Fibroblast of skin of abdomen (primary cell): Measurements from ENCODE around the gene SUPT3H.
A peak's percentile ranks its signal among the peaks of the same experiment; 100 is the strongest.
"Not testable (repeated sequence)": the region's sequence is repeated elsewhere in the genome, so short reads cannot be mapped to it uniquely, and the experiment has no call there.

Experiments
- DNase-seq: peaks from one replicate; pipeline ENCODE4 v3.0.0-alpha.2; 2013

The SUPT3H gene

GRCh38 chr6:45049188-45049843 lies 328.4 kb downstream of the SUPT3H start:
- no peak for DNase-seq

GRCh38 chr6:45047573-45047972 lies 330.2 kb downstream of the SUPT3H start:
- DNase-seq: no peak

- DNase-seq: peak; percentile 8
These were observed 332.5 kb downstream of the SUPT3H start for GRCh38 chr6:45045253-45045601.

- DNase-seq: peak; percentile 12
These were observed 333.1 kb downstream of the SUPT3H start for GRCh38 chr6:45044510-45045252.

GRCh38 chr6:45044086-45044485 lies 333.6 kb downstream of the SUPT3H start:
- no peak for DNase-seq

GRCh38 chr6:45042673-45043072 lies 335.1 kb downstream of the SUPT3H start:
- not testable (repeated sequence) for DNase-seq

GRCh38 chr6:45038226-45038625 lies 339.5 kb downstream of the SUPT3H start:
- no peak for DNase-seq

- DNase-seq: no peak
These were observed 341.6 kb downstream of the SUPT3H start for GRCh38 chr6:45036103-45036502.

GRCh38 chr6:45032426-45032825 lies 345.3 kb downstream of the SUPT3H start:
- no peak for DNase-seq

GRCh38 chr6:45031601-45032000 lies 346.1 kb downstream of the SUPT3H start:
- no peak for DNase-seq

- DNase-seq: no peak
These were observed 350.6 kb downstream of the SUPT3H start for GRCh38 chr6:45027126-45027525.

GRCh38 chr6:45026003-45026516 lies 351.7 kb downstream of the SUPT3H start:
- no peak for DNase-seq

GRCh38 chr6:45024610-45025009 lies 353.1 kb downstream of the SUPT3H start:
- no peak for DNase-seq

GRCh38 chr6:45021676-45022075 lies 356.1 kb downstream of the SUPT3H start:
- DNase-seq: peak; percentile 11

- DNase-seq: no peak
These were observed 365.0 kb downstream of the SUPT3H start for GRCh38 chr6:45012687-45013086.

- no peak for DNase-seq
These were observed 368.2 kb downstream of the SUPT3H start for GRCh38 chr6:45009576-45009975.

GRCh38 chr6:45006893-45007292 lies 370.8 kb downstream of the SUPT3H start:
- DNase-seq: no peak

GRCh38 chr6:45003961-45004360 lies 373.8 kb downstream of the SUPT3H start:
- DNase-seq: no peak

- DNase-seq: no peak
These were observed 374.3 kb downstream of the SUPT3H start for GRCh38 chr6:45003387-45003786.

GRCh38 chr6:45002390-45003105 lies 375.2 kb downstream of the SUPT3H start:
- DNase-seq: peak; percentile 15

GRCh38 chr6:45001663-45002062 lies 376.1 kb downstream of the SUPT3H start:
- no peak for DNase-seq

GRCh38 chr6:45000833-45001232 lies 376.9 kb downstream of the SUPT3H start:
- DNase-seq: no peak

GRCh38 chr6:44999066-44999465 lies 378.7 kb downstream of the SUPT3H start:
- no peak for DNase-seq
